Measurements from ENCODE around the gene SCARF1. TPM values are rescaled to one million over a fixed set of nuclear protein-coding genes. Genes with fewer than 3 reads are reported as not detected.

Gene SCARF1
- total and polyA plus RNA-seq, 9 donors: 1.7 to 10.2 (median 5.7) TPM

GRCh38 chr17:1639549-1640180 lies 5.9 kb downstream of the SCARF1 start:
- intact Hi-C loops (cut with DNase I): loop anchor here in 2 of 4 donors (5.0 to 10.0 kb wide), 2 partner anchors 67 to 145 kb away; no protein-coding TSS in a partner anchor

DNA sequence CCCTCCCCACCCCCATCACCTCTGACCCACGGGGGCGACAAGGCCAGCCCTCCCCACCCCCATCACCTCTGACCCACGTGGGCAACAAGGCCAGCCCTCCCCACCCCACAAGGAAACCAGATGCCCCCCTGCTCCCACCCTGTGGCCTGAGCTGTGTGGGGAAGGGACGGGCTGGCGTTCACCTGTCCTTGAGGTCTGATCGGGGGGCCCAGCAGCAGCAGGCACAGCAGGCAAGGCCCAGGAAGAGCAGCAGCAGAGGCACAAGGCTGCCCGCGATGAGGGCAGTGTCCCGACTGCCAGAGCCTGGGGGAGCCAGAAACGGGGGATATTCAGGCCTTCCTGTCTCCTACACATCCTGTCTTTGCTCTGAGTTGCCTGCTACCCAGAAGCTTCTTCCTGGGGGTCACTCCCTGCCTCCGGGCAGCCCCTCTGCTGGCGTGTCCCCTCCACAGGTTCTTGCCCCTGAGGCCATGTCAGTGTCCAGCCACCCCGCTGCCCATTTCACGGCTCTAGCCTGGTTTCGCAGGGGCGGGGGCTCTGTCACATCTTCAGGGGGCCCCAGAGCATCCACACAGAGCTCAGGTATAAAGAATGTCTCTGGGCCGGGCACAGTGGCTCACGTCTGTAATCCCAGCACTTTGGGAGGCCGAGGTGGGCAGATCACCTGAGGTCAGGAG lies 6.8 kb downstream of the SCARF1 start:
- no peak for DNase-seq
- intact Hi-C loops (cut with DNase I): no loop called here
- WGBS, 3 donors: 66 to 75% (median 75%) methylated on average over 19 of the region's 19 CpGs
- TF ChIP-seq, protein P1, sequence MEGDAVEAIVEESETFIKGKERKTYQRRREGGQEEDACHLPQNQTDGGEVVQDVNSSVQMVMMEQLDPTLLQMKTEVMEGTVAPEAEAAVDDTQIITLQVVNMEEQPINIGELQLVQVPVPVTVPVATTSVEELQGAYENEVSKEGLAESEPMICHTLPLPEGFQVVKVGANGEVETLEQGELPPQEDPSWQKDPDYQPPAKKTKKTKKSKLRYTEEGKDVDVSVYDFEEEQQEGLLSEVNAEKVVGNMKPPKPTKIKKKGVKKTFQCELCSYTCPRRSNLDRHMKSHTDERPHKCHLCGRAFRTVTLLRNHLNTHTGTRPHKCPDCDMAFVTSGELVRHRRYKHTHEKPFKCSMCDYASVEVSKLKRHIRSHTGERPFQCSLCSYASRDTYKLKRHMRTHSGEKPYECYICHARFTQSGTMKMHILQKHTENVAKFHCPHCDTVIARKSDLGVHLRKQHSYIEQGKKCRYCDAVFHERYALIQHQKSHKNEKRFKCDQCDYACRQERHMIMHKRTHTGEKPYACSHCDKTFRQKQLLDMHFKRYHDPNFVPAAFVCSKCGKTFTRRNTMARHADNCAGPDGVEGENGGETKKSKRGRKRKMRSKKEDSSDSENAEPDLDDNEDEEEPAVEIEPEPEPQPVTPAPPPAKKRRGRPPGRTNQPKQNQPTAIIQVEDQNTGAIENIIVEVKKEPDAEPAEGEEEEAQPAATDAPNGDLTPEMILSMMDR (IDR thresholded peaks at IDR 0.05): no peak
- TF ChIP-seq EP300 (IDR thresholded peaks at IDR 0.05) (no peak), POLR2A (IDR thresholded peaks at IDR 0.05) (no peak)
- Histone ChIP-seq H3K9me3 (no peaks in the 10 kb centered on the region), H3K4me1 (ENCODE audit: insufficient read depth) (peaks cover under 1% of the 10 kb centered on the region), H3K36me3 (no peaks in the 10 kb centered on the region), H3K27me3 (no peaks in the 10 kb centered on the region), H3K4me3 (no peak overlapping the region), H3K27ac (no peak overlapping the region)

More at GRCh38 chr17:1639549-1640180, 5.9 kb downstream of the SCARF1 start:
- H3K9me3 ChIP-seq: no peaks in the 10 kb centered on the region
- H3K27ac ChIP-seq: no peak overlapping the region
- no peaks in the 10 kb centered on the region for H3K36me3 ChIP-seq
- no peaks in the 10 kb centered on the region for H3K27me3 ChIP-seq
- no peak for TF ChIP-seq POLR2A (IDR thresholded peaks at IDR 0.05)
- TF ChIP-seq, protein P1 (IDR thresholded peaks at IDR 0.05): no peak
- no peak for TF ChIP-seq EP300 (IDR thresholded peaks at IDR 0.05)
- no peak for DNase-seq
- WGBS, 3 donors: 72 to 82% (median 82%) methylated on average over 11 of the region's 11 CpGs
- peaks cover 5% of the 10 kb centered on the region for H3K4me1 ChIP-seq (ENCODE audit: insufficient read depth)
- no peak overlapping the region for H3K4me3 ChIP-seq

GRCh38 chr17:1638171-1638590 lies 7.4 kb downstream of the SCARF1 start:
- intact Hi-C loops (cut with DNase I): no loop called here
- H3K4me1 ChIP-seq (ENCODE audit: insufficient read depth): no peaks in the 10 kb centered on the region
- no peaks in the 10 kb centered on the region for H3K27me3 ChIP-seq
- no peaks in the 10 kb centered on the region for H3K9me3 ChIP-seq
- 71 to 81% (median 75%) methylated on average over 17 of the region's 17 CpGs for WGBS, 3 donors
- no peak overlapping the region for H3K27ac ChIP-seq
- TF ChIP-seq, protein P1 (IDR thresholded peaks at IDR 0.05): no peak
- H3K36me3 ChIP-seq: no peaks in the 10 kb centered on the region
- DNase-seq: no peak
- H3K4me3 ChIP-seq: no peak overlapping the region

DNA sequence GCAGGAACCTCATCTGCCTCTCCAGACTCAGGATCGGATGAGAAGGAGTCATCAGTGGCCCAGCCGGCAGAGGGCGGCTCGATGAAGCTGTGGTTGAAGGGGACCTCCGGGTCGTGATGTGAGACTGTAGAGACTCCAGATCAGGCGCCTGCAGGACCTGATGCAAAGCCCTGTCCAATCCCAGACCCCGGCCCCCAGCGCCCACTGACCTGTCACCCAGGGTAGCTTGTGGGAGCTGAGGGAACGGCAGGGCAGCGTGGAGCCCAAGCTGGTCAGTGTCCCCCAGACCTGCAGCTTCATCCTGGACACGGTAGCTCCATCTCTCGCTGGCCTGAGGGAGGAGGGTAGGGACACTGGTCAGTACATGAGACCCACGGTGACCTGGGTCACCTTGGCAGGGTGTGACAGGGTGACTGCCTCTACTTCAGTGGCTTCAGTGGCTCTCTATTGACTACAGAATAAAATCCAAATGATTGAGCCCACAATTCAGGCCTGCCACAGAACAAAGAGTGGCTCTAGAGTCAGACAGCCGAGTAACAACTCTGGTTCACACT lies 8.7 kb downstream of the SCARF1 start:
- Histone ChIP-seq H3K27me3 (no peaks in the 10 kb centered on the region), H3K36me3 (no peaks in the 10 kb centered on the region), H3K4me1 (ENCODE audit: insufficient read depth) (no peaks in the 10 kb centered on the region), H3K9me3 (no peaks in the 10 kb centered on the region), H3K4me3 (no peak overlapping the region), H3K27ac (no peak overlapping the region)
- no peak for DNase-seq
- intact Hi-C loops (cut with DNase I): no loop called here
- TF ChIP-seq, protein P1 (IDR thresholded peaks at IDR 0.05): no peak
- TF ChIP-seq POLR2A (IDR thresholded peaks at IDR 0.05): no peak
- WGBS, 3 donors: 86 to 87% (median 87%) methylated on average over 15 of the region's 15 CpGs

Measured in ovary (tissue), 9 donors.